ENCODE results near the gene PPP1R3C. TPM values are rescaled to one million over a fixed set of nuclear protein-coding genes. Genes with fewer than 3 reads are reported as not detected.

PPP1R3C gene
- total RNA-seq, 1 donor from 2014 or later = 3.0 TPM

GRCh38 chr10:91602449-91602848 is 30.4 kb downstream of the PPP1R3C start:
- DNase-seq (ENCODE audit: low spot score) = no peak

- no peak for DNase-seq (ENCODE audit: low spot score)
Measured at GRCh38 chr10:91601212-91601611, 31.7 kb downstream of the PPP1R3C start.

- no peak for DNase-seq (ENCODE audit: low spot score)
Measured at GRCh38 chr10:91598211-91598977, 34.5 kb downstream of the PPP1R3C start.

- no peak for DNase-seq (ENCODE audit: low spot score)
Measured at GRCh38 chr10:91597197-91597881, 35.5 kb downstream of the PPP1R3C start.

DNA sequence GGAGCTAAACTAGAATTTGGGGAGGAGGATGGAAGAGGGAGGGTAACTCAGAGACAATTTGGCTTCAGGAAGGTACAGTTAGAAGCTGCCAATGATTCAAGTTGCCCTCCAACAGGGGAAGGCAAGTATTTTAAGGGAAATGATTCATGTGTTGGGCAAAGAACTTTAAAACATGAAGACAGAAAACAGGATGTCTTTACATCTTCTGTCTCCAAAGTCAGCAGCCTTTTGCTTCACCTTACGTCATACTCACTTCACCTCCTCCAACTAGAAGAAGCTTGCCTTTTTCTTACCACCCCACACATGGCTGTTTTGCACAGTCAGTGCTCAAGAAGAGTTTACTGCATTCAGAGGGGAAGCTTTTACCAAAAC is 36.1 kb downstream of the PPP1R3C start:
- DNase-seq (ENCODE audit: low spot score) = no peak

- DNase-seq (ENCODE audit: low spot score) = no peak
Measured at GRCh38 chr10:91593834-91594233, 39.0 kb downstream of the PPP1R3C start.

DNA sequence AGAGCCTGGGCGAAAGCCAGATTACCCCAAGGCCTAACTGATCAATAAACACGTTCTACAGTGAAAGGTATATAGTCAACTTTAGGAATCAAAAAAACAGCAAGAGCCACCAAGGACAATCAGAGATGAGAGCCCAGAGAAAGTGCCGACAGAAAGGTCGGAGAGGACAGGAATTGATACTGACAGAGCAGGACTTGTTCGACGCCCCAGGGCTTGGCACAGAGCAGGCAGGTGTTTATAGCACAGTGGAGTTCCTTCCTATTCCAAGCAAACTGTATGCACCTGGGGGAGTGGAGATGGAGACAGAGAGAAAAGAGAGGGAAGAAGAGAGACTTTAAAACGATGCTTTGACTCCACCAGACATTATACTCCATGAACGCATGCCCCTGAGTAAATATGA is 39.5 kb downstream of the PPP1R3C start:
- no peak for DNase-seq (ENCODE audit: low spot score)

- no peak for DNase-seq (ENCODE audit: low spot score)
Measured at GRCh38 chr10:91592266-91592975, 40.5 kb downstream of the PPP1R3C start.

DNA sequence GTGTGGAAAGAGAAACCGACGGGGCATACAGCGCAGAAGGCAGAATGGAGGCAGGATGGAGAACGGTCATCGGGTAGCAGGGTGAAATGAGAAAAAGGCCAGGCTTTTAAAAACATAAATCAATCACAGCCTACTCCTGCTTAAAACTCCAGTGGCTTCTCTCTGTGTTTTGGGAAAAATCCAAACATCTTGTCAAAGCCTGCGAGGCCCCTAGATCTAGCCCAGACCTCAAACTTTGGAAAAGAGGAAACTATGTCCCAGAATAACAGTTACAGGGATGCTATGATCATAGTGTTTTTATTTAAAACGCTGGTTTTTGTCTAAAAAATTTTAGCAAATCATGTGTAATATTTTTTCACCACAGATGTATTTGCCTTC is 41.1 kb downstream of the PPP1R3C start:
- no peak for DNase-seq (ENCODE audit: low spot score)

GRCh38 chr10:91590904-91591796 is 41.7 kb downstream of the PPP1R3C start:
- DNase-seq (ENCODE audit: low spot score) = no peak

DNA sequence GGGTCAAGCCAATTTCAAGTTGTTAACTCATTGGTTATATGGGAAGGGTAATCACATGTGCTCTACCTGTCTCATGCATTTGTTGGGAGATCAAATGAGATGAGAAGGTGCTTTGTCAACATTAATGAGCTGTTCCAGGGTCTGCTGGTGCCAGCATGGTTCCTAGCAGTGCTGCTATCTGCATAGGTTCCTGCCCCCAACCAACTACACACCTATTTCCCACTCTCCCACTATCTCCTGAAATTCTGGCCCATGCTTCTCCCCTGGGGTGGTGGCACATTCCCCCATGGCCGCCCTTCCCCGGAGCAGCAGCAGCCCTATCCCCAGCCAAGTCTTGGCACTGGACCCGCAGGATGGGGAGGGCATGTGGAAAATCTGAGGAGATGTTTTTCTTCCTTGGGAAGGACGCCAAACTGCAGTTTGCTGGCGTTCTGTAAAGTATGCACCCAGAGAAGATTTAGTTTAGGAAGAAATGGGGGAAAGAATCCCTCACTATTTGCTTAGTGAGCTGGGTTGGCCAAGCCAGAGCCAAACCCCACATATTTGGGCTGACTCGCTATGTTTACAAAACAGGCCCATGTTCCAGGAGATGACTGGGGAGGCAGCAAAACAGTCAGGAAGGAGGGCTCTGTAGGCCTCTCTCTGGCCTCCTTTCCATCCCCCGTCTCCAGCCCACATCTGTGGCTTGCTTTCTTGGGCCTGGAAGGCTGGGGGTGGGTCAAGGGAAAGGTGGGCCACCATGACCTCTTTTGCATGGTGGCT is 42.5 kb downstream of the PPP1R3C start:
- DNase-seq (ENCODE audit: low spot score) = no peak

DNA sequence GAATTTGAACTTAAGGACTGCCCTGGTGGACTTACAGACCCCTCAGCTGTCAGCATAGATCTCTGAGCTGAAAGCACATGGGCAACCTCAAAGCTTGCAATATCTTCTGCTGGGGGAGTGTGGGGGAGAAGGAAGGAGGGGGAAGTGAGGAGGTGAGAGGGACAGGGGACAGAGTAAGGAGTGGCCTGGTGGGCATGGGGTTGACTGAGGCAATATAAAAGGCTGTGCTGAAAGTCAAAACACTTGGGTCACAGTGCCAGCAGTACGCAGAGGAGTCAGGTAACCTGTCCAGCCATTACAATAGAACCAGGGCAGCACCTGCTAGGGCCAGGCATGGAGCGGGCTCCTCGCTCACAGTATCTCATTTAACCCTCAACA is 43.2 kb downstream of the PPP1R3C start:
- DNase-seq (ENCODE audit: low spot score) = no peak

DNA sequence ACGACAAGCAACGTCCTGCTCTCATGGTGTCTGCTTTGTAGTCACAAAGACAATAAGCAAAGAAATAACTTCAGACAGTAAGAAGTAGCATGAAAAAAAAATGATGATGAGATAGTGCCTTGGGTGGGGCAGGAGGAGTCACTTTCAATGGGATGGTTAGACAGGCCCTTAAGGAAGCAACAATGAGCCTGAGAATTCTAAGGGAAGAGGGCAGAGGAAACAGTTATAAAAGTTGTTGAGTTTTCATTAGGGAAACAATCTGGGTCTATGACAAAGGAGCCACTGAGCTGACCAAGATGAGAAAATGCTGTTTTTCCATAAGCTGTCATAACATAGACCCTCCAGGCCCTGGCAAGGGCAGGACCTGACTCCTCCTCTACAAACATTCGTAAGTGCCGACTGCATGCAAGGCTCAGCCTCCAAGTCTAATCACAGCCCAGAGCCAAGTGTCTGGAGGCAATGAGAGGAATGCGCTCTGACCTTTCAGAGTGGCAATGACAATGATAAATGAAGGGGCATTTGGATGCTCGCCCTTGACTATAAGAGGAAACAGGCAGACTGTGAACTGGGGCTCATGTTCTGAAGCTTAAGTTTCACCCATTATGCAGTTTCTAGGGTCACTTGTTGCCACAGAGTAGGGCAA is 43.7 kb downstream of the PPP1R3C start:
- DNase-seq (ENCODE audit: low spot score) = no peak

DNA sequence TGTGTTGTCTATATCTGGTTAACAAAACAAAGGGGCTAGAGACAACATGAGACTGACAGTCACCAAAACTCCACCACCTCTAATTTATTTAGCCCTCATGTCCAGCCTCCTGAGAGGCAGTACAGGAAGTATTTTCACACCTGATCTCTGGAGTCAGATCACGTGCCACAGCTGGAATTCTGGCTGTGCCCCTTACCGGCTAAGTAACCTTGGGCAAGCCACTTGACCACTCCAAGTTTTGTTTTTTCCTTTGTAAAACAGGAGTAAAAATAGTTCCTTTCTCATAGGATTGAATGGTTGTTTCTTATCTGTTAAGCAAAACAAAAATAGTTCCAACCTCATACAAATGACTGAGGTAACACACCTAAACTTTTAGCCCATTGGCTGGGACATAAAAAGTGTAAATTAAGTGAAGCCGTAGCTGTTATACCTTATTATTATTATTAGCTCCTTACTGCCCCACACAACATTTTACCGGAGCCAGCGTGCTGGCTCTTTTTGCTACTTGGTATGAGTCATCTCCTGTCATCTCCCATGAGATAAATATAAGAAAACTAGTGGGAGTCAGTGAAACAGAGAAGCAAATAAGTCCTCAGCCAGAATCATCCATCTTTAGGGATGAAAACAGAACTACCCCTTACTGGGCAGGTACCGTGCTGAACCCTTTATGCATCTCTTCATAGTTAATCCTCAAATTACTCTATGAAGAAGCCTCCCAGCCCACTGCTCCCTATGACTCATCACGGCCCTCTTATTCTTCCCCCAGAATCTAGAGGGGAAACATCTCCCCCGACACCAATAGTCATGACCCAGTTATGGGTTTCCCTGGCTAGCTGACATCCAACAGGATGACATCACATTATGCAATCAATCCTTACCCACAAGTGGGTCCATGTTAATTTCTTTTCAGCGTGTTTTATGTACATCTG is 44.9 kb downstream of the PPP1R3C start:
- DNase-seq (ENCODE audit: low spot score) = no peak

GRCh38 chr10:91582153-91582554 is 50.7 kb downstream of the PPP1R3C start:
- DNase-seq (ENCODE audit: low spot score) = no peak

GRCh38 chr10:91579329-91579985 is 53.4 kb downstream of the PPP1R3C start:
- DNase-seq (ENCODE audit: low spot score) = no peak
